BLaER1 treated with 17β-estradiol and CSF1 and Interleukin-3, amounts not matched to agents 10 nM and 100 nM (cell line): ENCODE data around the gene PLEKHB2.

Source experiments
- H3K27ac ChIP-seq, 11 experiments: shearing (Covaris generic); formaldehyde crosslinking; 2 replicates each; pipeline ENCODE4 v1.8.1; 2022
- H3K27me3 ChIP-seq, 11 experiments: shearing (Covaris generic); formaldehyde crosslinking; 2 replicates each; pipeline ENCODE4 v1.8.1; 2022
- H3K36me3 ChIP-seq, 11 experiments: shearing (Covaris generic); formaldehyde crosslinking; 2 replicates each; pipeline ENCODE4 v1.8.1; 2022
- H3K4me1 ChIP-seq, 10 experiments: shearing (Covaris generic); formaldehyde crosslinking; 2 replicates each; pipeline ENCODE4 v1.8.1; 2022
- H3K4me2 ChIP-seq, 11 experiments: shearing (Covaris generic); formaldehyde crosslinking; 2 replicates each; pipeline ENCODE4 v1.8.1; 2022
- H3K4me3 ChIP-seq, 10 experiments: shearing (Covaris generic); formaldehyde crosslinking; 2 replicates each; pipeline ENCODE4 v1.8.1; 2022
- H3K9ac ChIP-seq, 11 experiments: shearing (Covaris generic); formaldehyde crosslinking; 2 replicates each; pipeline ENCODE4 v1.8.1; 2022
- H3K9me3 ChIP-seq, 11 experiments: shearing (Covaris generic); formaldehyde crosslinking; replicated peaks in 1 of 11; 2 replicates each; pipeline ENCODE4 v1.8.1; 2022
- H4K20me1 ChIP-seq, 11 experiments: shearing (Covaris generic); formaldehyde crosslinking; 2 replicates each; pipeline ENCODE4 v1.8.1; 2022
- Cebpa-rat ChIP-seq, 11 experiments: shearing (Covaris generic); IDR thresholded peaks; 2 replicates each; pipeline ENCODE4 v1.8.1; 2022

PLEKHB2 gene

DNA sequence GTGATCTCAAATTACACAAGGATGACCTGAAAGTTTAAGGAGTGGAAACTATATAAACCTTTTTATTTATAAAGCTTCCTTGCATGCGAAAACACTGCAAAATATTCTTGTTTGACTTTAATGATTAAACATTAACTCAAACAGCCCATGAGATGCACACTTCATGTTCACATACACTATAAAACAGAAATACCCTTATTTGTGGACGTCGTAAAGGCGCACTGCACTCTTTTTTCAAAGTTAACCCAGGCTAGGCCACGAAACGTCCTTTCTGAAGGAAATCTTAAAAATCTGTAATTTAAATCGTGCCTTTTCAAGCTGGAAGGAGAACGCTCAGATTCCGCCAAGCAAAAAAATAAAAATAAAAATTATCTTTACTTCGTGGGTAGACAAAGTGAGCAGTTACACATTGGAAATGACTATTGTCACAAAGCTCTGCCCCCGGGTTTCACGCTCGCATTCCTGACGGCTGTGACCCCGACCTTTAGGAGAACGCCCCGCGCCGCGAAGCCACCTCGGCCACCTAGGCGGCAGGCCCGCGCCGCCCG, 12.6 kb upstream of the PLEKHB2 start:
- no peak for TF ChIP-seq Cebpa-rat (IDR thresholded peaks at IDR 0.05)
- Histone ChIP-seq H4K20me1 (peaks cover 47 to 56% (median 54%) of the 10 kb centered on the region in 11 experiments), H3K4me3 (peak overlapping the region; percentile 91 to 99 (median 96)), H3K4me1 (peaks cover 11 to 25% (median 19%) of the 10 kb centered on the region in 10 experiments; a peak in 18 of 20 replicates), H3K27me3 (no peaks in the 10 kb centered on the region), H3K27ac (peak overlapping the region; percentile 91 to 98 (median 96)), H3K9me3 (no peaks in the 10 kb centered on the region), H3K36me3 (peaks cover 33 to 44% (median 41%) of the 10 kb centered on the region in 11 experiments), H3K4me2 (peak overlapping the region; percentile 63 to 93 (median 82)), H3K9ac (peak overlapping the region; percentile 95 to 99 (median 97))

DNA sequence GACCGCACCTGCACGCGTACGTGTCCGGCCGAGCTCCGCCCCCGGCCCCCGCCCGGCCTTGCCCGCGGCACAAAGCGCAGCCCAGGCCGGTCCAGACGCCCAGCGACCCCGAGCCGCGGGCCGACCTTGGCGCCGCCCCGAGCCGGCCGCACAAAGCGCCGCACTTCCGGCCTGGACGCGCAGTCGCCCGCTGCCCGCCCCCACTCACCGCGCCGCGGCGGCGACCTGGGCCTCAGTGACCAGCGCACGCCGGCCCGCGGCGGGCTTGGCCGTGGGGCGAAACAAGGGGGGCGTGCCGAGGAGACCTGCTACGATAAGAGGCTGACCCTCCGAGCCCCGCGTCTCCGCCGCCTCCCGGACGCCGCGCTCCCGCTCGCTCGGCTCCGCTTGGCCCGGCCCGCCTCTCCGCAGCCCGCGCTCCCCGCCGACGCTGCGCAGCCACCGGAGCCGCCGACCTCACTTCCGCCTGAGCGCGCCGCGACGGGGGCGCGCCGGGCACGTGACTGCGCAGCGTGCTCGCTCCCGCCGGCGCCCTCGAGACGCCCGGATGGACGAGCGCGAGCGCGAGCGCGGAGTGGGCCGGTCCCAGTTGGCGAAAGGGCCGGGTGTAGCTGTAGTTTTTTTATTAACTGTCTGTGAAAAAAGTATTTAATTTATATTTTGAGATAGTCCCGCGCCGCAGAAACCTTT, 12.0 kb upstream of the PLEKHB2 start, which contains the start of gene FAM168B:
Gene FAM168B, minus strand, starts transcription at position 455 of the 690 bp plus-strand sequence. CDS start 10,814 bp downstream, outside the sequence.
- Histone ChIP-seq H3K4me1 (peaks cover 11 to 25% (median 19%) of the 10 kb centered on the region in 10 experiments; a peak in 18 of 20 replicates), H3K4me2 (peak within 1 kb of the TSS; percentile 63 to 93 (median 82)), H3K9ac (peak within 1 kb of the TSS; percentile 95 to 99 (median 97)), H3K4me3 (peak within 1 kb of the TSS; percentile 91 to 99 (median 96)), H3K36me3 (peaks cover 27 to 37% (median 35%) of the 10 kb centered on the region in 11 experiments), H3K27ac (peak within 1 kb of the TSS; percentile 91 to 98 (median 96)), H3K27me3 (no peaks in the 10 kb centered on the region), H4K20me1 (peaks cover 41 to 50% (median 48%) of the 10 kb centered on the region in 11 experiments; a peak in 21 of 22 replicates), H3K9me3 (no peaks in the 10 kb centered on the region)
- TF ChIP-seq Cebpa-rat (IDR thresholded peaks at IDR 0.05), result no peak

DNA sequence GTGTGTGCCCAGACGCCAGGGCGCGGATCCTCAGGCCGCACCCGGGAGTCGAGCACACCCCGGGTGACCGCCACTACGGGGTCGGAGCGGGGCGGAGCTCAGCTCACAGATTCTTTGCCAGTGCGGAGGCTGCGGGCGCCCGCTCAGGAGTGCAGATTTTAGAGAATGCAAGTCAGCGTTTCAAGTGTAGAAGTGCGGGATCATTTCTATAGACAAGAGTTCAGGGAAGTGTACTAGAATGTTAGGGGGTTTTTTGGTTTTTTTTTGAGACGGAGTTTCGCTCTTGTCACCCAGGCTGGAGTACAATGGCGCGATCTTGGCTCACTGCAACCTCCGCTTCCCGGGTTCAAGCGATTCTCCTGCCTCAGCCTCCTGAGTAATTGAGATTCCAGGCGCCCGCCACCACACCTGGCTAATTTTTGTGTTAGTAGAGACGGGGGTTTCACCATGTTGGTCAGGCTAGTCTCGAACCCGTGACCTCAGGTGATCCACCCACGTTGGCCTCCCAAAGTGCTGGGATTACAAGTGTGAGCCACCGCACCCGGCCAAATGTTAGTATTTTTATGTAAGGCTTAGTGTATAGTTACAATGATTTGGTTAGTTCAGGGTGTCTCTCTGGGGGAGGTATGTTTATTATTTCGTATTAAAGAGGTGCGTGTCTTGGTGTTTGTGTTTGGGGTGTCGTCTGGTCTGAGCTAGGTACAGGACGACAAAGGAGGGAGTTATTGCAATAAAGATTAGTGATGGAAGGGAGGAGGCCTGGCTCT, 11.3 kb upstream of the PLEKHB2 start:
- no peak for TF ChIP-seq Cebpa-rat (IDR thresholded peaks at IDR 0.05)
- H3K36me3 ChIP-seq, result peaks cover 20 to 30% (median 28%) of the 10 kb centered on the region in 11 experiments
- no peaks in the 10 kb centered on the region for H3K9me3 ChIP-seq
- peak overlapping the region; percentile 45 to 81 (median 69) for H3K4me2 ChIP-seq
- H4K20me1 ChIP-seq, result peaks cover 35 to 43% (median 41%) of the 10 kb centered on the region in 11 experiments; a peak in 21 of 22 replicates
- H3K27ac ChIP-seq, result peak overlapping the region; percentile 91 to 98 (median 96)
- H3K27me3 ChIP-seq, result no peaks in the 10 kb centered on the region
- peaks cover 11 to 25% (median 19%) of the 10 kb centered on the region in 10 experiments; a peak in 18 of 20 replicates for H3K4me1 ChIP-seq
- peak overlapping the region; percentile 91 to 99 (median 96) for H3K4me3 ChIP-seq
- peak overlapping the region; percentile 95 to 99 (median 97) for H3K9ac ChIP-seq

DNA sequence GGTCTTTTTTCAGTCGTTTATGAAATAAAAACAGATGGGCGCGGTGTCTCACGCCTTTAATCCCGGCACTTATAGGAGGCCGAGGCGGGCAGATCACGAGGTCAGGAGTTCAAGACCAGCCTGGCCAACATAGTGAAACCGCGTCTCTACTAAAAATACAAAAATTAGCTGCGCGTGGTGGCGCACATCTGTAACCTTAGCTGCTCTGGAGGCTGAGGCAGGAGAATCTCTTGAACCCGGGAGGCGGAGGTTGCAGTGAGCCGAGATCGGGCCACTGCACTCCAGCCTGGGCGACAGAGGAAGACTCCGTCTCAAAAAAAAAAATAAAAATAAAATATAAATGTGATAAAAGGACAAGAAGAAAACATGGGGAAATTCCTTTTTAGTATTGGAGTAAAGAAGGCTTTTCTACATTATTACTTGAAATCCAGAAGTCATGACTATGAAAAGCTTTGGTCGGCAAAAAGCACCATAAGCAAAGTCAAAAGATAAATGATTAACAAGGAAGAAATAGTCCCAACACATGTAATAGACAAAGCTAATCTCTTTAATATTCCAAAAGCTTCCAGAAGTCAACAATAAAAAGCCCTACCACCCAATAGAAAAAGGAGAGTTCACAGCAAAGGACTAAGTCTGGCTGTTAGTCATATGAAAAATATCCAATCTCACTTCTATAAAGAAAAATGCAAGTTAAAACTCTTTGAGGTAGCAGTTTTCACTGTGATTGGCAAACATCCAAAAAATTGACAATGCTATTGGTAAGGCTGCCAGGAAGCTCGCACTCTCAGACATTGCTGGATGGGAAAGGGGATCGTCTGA, 10.5 kb upstream of the PLEKHB2 start:
- Histone ChIP-seq H3K27ac (peak overlapping the region in 5 of 11 experiments; percentile 95 to 98 (median 96); a peak in 6 of 22 replicates), H3K9ac (peak overlapping the region in 3 of 11 experiments; percentile 95 to 96 (median 95); a peak in 6 of 22 replicates)

DNA sequence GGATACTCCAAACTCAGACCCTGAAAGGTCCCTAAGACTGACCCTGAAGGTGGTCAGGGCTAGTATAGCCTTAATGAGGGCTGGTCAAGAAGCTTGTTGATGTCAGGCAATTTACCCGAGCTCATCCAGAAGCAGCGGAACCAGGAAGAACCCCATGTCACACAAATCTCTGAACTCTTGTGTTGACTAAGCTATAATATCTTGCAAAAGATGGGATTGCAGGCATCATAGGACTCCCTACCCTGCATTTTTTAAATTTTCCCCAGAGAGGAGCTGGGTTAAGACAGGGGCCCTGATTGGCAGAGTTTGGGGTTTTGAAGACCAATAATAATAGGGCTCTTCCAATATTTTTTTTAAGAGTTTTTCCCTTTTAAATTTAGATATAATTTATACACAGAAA, 2.0 kb upstream of the PLEKHB2 start:
- Histone ChIP-seq H3K27ac (peak overlapping the region in 4 of 11 experiments; percentile 86 to 96 (median 93); a peak in 3 of 22 replicates), H3K9me3 (no peaks in the 10 kb centered on the region), H4K20me1 (peaks cover 18 to 30% (median 28%) of the 10 kb centered on the region in 11 experiments), H3K4me3 (no peak overlapping the region), H3K36me3 (peaks cover 0 to 12% (median 8%) of the 10 kb centered on the region in 11 experiments; a peak in 15 of 22 replicates), H3K4me2 (peak overlapping the region in 3 of 11 experiments; percentile 88 to 99 (median 98); a peak in 3 of 22 replicates), H3K9ac (0 out of 22 replicates have a peak overlapping the region, but pooled peaks of 2 of the 11 experiments have one; percentile 2 to 96), H3K27me3 (no peaks in the 10 kb centered on the region), H3K4me1 (peaks cover 32 to 47% (median 43%) of the 10 kb centered on the region in 10 experiments)
- TF ChIP-seq Cebpa-rat (IDR thresholded peaks at IDR 0.05), result no peak

More for the DNA sequence above, 10.5 kb upstream of the PLEKHB2 start:
- H3K4me2 ChIP-seq, result peak overlapping the region; percentile 45 to 81 (median 69); a peak in 15 of 22 replicates
- no peak for TF ChIP-seq Cebpa-rat (IDR thresholded peaks at IDR 0.05)
- peaks cover 27 to 35% (median 33%) of the 10 kb centered on the region in 11 experiments; a peak in 21 of 22 replicates for H4K20me1 ChIP-seq
- H3K4me1 ChIP-seq, result peaks cover 11 to 27% (median 23%) of the 10 kb centered on the region in 10 experiments; a peak in 19 of 20 replicates
- H3K36me3 ChIP-seq, result peaks cover 13 to 22% (median 20%) of the 10 kb centered on the region in 11 experiments; a peak in 21 of 22 replicates
- peak overlapping the region in 5 of 10 experiments; percentile 93 to 99 (median 98); a peak in 5 of 20 replicates for H3K4me3 ChIP-seq
- H3K27me3 ChIP-seq, result no peaks in the 10 kb centered on the region
- H3K9me3 ChIP-seq, result no peaks in the 10 kb centered on the region

DNA sequence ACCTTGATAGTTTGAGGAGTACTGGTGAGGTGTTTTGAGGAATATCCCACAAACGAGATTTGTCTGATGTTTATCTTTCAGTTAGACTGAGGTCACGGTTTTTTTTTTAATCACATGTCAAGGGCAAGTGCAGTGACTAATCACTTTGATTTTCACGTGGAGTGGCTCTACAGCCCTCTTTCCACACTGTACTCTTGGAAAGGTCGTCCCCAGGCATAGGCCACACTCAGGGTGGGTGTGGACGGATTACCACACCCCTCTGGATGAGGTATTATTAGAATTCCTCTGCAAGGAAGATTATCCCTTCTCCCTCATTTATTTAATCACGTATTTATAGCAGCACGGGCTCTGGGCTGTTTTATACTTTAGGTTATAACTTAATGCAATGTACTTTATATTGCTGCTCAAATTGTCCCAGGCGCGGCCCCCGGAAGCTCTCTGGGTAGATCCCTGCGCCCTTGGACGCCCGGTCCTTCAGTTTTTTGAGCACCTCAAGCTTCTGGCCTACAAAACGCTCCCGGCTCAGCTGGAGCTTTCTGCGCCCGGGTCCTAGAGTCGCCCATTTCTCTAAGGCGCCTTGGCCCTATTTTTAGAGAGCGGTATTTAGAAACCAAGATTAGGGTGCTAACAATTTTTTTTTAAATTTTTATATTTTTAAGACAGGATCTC, 515 bp upstream of the PLEKHB2 start:
- Histone ChIP-seq H3K4me3 (peak overlapping the region; percentile 91 to 100 (median 98)), H3K27ac (peak overlapping the region; percentile 82 to 96 (median 92)), H3K4me1 (peaks cover 32 to 56% (median 41%) of the 10 kb centered on the region in 10 experiments), H3K9ac (peak overlapping the region; percentile 83 to 98 (median 93)), H4K20me1 (peaks cover 33 to 44% (median 42%) of the 10 kb centered on the region in 11 experiments), H3K4me2 (peak overlapping the region; percentile 88 to 99 (median 94)), H3K36me3 (peaks cover 11 to 26% (median 22%) of the 10 kb centered on the region in 11 experiments; a peak in 21 of 22 replicates), H3K9me3 (no peaks in the 10 kb centered on the region), H3K27me3 (no peaks in the 10 kb centered on the region)
- no peak for TF ChIP-seq Cebpa-rat (IDR thresholded peaks at IDR 0.05)
